NCI-H1092 treated with DMSO at 0.1 percent for 48 hours (cell line): ENCODE measurements around the gene CAPN10.
"Not testable (repeated sequence)": the region's sequence is repeated elsewhere in the genome, so short reads cannot be mapped to it uniquely, and the experiment has no call there.

ENCODE experiments used
- DNase-seq: peaks from one replicate; lab custom pipeline; 2025; lab: John Stamatoyannopoulos, UW

The CAPN10 gene

DNA sequence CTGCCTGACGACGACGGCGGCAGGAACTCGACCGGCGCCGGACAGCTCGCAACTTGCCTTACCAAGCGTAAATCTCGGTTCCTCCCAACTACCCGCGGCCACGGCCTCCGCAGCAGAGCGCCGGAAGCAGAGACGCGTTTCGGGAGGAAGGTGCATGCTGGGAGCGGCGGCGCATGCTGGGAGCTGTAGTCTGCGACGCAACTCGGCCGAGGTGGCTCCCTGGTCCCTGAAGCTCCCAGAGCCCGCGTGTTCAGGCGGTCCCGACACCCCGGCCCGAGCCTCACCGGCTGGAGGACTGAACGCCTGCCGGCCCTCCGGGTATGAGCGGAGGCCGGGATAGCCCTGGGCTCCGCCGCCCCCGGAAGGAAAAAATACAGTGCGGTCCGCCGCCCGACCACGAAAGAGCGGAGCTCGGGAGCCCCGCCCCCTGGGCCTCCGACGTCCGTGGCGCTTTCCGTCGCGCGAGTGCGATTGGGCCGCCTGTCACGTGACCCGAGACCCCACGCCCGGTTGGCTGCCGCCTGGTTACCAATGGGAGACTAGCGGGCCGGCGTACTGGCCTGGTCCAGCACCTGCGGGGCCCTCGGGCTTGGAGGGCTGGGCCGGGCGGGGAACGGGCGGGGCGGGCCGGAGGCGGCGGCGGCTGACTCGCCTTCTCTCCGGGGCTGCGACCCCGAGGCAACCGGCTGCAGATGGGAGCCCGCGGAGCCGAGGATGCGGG is at the start of gene CAPN10:
Gene CAPN10 (plus strand): TSS at position 537 of the 721 bp plus-strand sequence. CDS start 178 bp downstream, at position 715.
- peak; percentile 90 for DNase-seq

GRCh38 chr2:240538031-240538780 is 48.3 kb upstream of the CAPN10 start:
- no peak for DNase-seq

DNA sequence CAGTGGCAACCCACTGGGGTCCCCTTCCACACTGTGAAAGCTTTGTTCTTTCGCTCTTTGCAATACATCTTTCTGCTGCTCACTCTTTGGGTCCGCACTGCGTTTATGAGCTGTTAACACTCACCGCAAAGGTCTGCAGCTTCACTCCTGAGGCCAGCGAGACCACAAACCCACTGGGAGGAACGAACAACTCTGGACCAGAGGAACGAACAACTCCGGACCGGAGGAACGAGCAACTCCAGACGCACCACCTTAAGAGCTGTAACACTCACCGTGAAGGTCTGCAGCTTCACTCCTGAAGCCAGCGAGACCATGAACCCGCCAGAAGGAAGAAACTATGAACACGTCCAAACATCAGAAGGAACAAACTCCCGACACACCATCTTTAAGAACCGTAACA is 47.4 kb upstream of the CAPN10 start:
- DNase-seq: not testable (repeated sequence)

- DNase-seq: no peak
Measured at GRCh38 chr2:240539906-240540305, 46.6 kb upstream of the CAPN10 start.

GRCh38 chr2:240551288-240551687 is 35.2 kb upstream of the CAPN10 start:
- no peak for DNase-seq

DNA sequence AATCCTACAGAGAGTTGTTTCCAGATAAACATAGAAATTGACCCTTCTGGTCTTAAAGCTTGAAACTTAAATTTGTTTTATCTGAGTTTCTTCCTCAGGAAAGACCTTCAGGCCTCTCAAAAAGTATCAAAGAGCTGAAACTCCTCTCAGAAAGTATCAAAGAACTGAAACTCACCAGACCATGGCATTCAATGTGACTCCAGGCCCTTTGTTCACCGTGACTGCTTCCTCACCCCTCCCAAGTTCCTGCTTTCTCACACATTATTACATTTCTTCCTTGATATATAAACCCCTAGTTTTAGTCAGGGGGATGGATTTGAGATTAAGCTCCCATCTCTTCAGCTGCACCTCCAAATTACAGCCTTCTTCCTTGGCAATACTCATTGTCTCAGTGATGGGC is 34.7 kb upstream of the CAPN10 start:
- DNase-seq: no peak

GRCh38 chr2:240553956-240554480 is 32.5 kb upstream of the CAPN10 start:
- no peak for DNase-seq

DNA sequence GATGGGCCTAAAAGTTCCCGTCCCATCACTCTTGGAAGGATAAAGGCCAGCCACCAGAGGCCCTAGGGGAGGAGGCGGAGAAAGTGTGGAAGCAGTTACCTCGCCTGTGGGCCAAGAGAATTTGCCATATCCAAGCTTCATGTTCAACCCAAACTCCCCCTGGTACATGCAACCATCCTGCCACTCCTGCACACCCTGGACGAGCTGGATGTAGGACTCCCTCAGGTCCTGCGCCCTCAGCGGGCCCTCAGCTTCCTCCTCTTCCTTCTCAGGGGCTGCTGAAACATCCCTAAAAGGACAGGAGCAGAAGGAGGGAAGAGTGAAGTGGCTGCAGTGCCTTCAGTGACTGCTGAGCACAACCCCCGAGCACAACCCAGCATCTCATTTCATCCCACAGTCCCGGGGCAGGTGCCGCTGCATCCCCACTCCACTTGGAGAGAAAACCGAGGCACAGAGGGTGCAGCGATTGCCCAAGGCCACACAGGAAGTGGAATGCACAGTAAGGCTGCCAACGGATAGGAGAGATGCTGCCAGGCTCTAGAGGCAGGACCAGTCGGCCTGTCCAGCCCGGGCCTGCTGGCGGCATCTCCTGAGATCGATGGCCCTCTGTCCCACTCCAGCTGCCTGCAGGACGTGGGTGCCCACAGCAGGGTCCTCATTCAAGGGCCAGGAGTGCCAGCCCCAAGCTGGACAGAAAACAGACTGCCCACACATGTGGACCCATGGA is 31.6 kb upstream of the CAPN10 start:
- DNase-seq: no peak

GRCh38 chr2:240555541-240556250 is 30.8 kb upstream of the CAPN10 start:
- no peak for DNase-seq

- DNase-seq: no peak
Measured at GRCh38 chr2:240556553-240557100, 29.9 kb upstream of the CAPN10 start.

DNA sequence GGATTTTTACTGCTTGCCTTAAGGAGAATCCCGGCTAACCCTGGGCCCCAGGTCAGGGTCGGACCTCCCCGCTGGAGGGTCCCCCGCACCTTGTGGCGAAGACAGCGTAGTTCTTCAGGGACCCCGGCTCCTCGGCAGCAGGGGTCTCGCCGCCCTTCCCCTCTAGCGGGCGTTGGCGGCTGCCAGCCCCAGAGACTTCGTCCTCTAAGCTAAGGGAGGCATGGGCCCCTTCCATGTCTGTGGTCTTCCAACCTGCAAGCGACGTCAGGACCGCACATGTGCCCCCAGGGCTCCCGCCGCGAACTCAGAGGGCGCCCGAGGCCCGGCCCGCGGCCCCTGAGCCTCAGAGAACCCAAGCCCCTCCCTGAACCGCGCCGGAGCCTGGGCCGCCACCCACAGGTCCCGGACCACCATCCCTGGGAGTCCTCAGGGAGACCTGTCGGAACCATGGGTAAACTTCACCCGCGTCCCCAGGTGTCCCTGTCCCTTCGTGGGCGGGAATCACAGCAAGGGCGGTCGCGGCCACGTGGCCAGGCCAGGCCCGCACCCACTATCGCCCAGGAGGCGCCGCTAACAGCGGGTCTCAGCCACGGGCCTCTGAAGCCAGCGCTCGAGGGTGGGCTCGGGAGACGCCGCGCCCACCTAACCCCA is 29.3 kb upstream of the CAPN10 start:
- no peak for DNase-seq

GRCh38 chr2:240557808-240558207 is 28.7 kb upstream of the CAPN10 start, which contains the start of gene ANKMY1:
ANKMY1 (minus strand) TSS chr2:240557988; CDS start chr2:240557335, 653 bp downstream.
- no peak for DNase-seq

DNA sequence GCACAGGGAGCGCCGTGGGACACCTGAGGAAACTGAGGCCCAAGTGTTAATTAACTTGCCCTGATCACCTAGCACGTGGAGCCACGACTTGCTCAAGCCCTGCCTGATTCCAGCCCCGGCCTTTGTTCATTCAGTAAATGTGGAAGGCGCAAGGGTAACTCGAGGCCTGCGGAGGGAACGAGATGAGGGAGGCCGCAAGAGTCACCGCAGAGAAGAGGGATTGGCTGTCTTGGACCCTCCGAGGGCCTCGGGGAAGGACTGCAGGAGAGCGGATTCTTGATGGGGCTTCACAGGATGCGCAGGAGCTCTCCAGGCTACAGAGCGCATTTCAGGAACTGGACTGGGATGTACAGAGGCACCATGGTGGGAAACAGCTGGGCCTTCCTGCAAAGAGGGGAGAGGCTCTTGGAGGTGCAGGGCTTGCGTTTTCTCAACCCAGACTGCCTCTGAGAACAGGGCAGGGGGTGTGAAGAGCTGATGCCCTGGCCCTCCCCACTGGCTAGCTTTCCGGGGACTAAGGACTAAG is 28.2 kb upstream of the CAPN10 start:
- no peak for DNase-seq

- no peak for DNase-seq
Measured at GRCh38 chr2:240559286-240559685, 27.2 kb upstream of the CAPN10 start.

DNA sequence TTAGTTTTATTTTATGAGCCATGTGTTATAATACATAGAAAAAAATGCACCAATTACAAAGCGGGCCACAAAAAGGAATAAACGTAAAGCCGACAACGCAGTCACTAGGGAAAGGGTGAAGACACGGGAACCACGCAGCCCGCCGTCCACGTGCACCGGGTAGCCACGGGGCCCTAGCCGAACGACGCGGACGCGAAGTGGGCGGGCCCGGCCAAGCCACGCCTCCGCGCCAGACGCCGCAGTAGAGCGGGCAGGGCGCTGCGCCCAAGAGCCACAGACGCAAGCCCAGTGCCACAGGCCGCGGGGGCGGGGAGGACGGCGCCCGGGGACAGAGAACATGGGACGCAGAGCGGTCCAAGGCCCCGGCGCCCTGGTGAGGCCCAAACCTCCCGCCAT is 26.5 kb upstream of the CAPN10 start, which contains the start of gene DUSP28:
Gene DUSP28 (plus strand): TSS at position 274 of the 396 bp plus-strand sequence. CDS start 328 bp downstream, outside the sequence.
- peak; percentile 66 for DNase-seq

DNA sequence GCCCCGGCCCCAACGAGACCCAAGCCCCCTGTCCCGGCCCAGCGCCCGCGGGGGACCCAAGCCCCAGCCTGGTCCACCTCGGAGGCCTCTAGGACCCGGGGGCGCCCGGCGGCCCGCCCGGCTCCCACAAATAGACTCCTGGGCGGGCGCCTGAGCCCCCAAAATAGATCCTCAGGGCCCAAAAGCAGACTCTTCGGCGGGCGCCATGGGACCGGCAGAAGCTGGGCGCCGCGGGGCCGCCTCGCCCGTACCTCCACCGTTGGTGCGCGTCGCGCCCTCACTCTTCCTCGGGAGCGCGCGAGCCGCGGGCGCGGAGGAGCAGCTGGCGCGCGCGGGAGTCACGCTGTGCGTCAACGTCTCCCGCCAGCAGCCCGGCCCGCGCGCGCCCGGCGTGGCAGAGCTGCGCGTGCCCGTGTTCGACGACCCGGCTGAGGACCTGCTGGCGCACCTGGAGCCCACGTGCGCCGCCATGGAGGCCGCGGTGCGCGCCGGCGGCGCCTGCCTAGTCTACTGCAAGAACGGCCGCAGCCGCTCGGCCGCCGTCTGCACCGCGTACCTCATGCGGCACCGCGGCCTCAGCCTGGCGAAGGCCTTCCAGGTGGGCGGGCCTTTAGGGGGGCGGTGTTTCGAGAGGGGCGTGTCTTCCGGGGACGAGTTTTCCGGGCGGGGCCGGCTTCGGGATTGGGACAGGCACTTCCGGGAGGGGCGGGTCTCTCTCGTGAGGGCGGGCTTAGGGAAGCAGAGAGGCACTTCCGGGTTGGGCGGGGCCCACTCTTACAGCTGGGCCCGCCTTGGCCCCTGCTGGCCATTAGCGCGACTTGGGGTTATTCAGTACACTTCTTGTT is 25.8 kb upstream of the CAPN10 start:
- DNase-seq: peak; percentile 94

GRCh38 chr2:240561325-240561971 is 25.1 kb upstream of the CAPN10 start:
- no peak for DNase-seq

GRCh38 chr2:240563231-240563630 is 23.3 kb upstream of the CAPN10 start:
- not testable (repeated sequence) for DNase-seq

DNA sequence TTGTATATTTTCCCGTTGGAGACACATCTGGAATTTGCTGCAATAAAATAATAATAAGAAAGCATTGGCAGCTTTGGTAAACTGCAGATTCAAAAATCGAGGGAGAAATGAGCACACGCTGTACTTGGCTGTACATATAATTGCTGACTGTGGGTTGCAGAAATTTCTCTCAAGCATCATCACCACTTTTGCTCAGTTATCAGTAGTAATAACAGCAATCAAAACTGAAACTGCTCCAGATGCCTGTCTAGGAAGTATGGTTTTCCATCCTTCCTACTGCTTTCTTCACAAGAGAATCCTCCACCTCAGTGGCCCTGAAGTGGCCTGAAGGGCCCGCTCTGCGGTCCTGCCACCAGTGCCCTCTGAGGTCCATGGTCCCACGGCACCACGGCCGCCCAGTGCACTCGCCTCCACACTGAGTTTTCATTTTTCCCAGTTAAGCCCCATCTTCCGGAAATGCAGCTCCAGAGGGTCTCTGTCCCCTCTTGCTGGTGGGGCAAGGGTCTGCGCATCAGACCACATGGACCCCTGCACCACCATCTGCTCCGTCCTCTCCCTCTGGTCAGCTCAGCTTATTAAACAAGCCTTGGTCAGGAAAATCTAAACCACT is 22.5 kb upstream of the CAPN10 start:
- DNase-seq: no peak
